Muscle of leg (tissue), 11 donors: Measurements from ENCODE around the gene POLE2. TPM values are rescaled to one million over a fixed set of nuclear protein-coding genes. Genes with fewer than 3 reads are reported as not detected.

ENCODE experiments used
- DNase-seq: peaks from one replicate; pipeline ENCODE4 v3.0.0; 2013
- H3K27ac ChIP-seq: one replicate; pipeline ENCODE4 v1.5.1; 2013; ENCODE audit warnings: mild to moderate bottlenecking, low read length, control low read depth
- H3K27me3 ChIP-seq: one replicate; pipeline ENCODE4 v1.6.1; 2013; ENCODE audit warnings: low read length; ENCODE audit not compliant: control insufficient read depth, insufficient read depth
- H3K36me3 ChIP-seq: one replicate; pipeline ENCODE4 v1.6.1; 2013; ENCODE audit warnings: low read length; ENCODE audit not compliant: control insufficient read depth, insufficient read depth
- H3K4me1 ChIP-seq: one replicate; pipeline ENCODE4 v1.6.1; 2013; ENCODE audit warnings: low read length; ENCODE audit not compliant: control insufficient read depth, insufficient read depth
- H3K4me3 ChIP-seq: one replicate; pipeline ENCODE4 v1.5.1; 2013; ENCODE audit warnings: low read length, control low read depth
- H3K9me3 ChIP-seq: replicated peaks from 2 replicates; pipeline ENCODE4 v1.6.1; 2013; ENCODE audit warnings: low read depth, low read length; ENCODE audit not compliant: control insufficient read depth
- WGBS: methylation state at CpG from one replicate; pipeline ENCODE4 v1.1.5; 2013; ENCODE audit warnings: missing lambda C conversion rate; ENCODE audit not compliant: insufficient coverage; 5-methylcytosine and 5-hydroxymethylcytosine counted together
- polyA plus RNA-seq, 8 donors: library from polyadenylated mRNA; unstranded; fragments of 120-200 nt; gene quantifications; one replicate each; pipeline versions ENCODE4 v1.2.1 to v1.2.3, GENCODE V29; 2013; ENCODE audit warnings: inconsistent platforms in 1 of 8, low replicate concordance in 1 of 8; ENCODE audit not compliant: insufficient read length in 8 of 8, insufficient read depth in 1 of 8
- total RNA-seq: library from RNA; stranded (reverse); fragments of 120-200 nt; gene quantifications from one replicate; pipeline ENCODE4 v1.2.4, GENCODE V29; 2013

Gene POLE2
- total and polyA plus RNA-seq, 9 donors: 5.7 to 11.4 (median 8.9) TPM

- no peaks in the 10 kb centered on the region for H3K9me3 ChIP-seq
- peak; percentile 90 for DNase-seq
- peak within 1 kb of the TSS; percentile 98 for H3K27ac ChIP-seq
- H3K4me3 ChIP-seq: peak within 1 kb of the TSS; percentile 84
- H3K36me3 ChIP-seq: peaks cover 13% of the 10 kb centered on the region
- WGBS: under 1% methylated on average over 72 of the region's 80 CpGs
- peaks cover 7% of the 10 kb centered on the region for H3K4me1 ChIP-seq
- H3K27me3 ChIP-seq: no peaks in the 10 kb centered on the region
Measured at GRCh38 chr14:49634547-49635334, 53.3 kb downstream of the POLE2 start, which contains the start of gene DNAAF2. Gene DNAAF2 (minus strand): TSS chr14:49635244. CDS start chr14:49635149, 95 bp downstream.

- DNase-seq: peak; percentile 98
- Histone ChIP-seq H3K27me3 (no peaks in the 10 kb centered on the region), H3K36me3 (peaks cover 7% of the 10 kb centered on the region), H3K27ac (peak overlapping the region; percentile 98), H3K9me3 (no peaks in the 10 kb centered on the region), H3K4me1 (peaks cover 7% of the 10 kb centered on the region), H3K4me3 (peak overlapping the region; percentile 84)
- under 1% methylated on average over 92 of the region's 101 CpGs for WGBS
Measured at GRCh38 chr14:49633640-49634546, 54.1 kb downstream of the POLE2 start.

- H3K27ac ChIP-seq: peak overlapping the region; percentile 7
- DNase-seq: no peak
- no peaks in the 10 kb centered on the region for H3K27me3 ChIP-seq
- WGBS: no CpG with 5 or more reads among the region's 6 CpGs
- peaks cover 19% of the 10 kb centered on the region for H3K36me3 ChIP-seq
- H3K4me3 ChIP-seq: no peak overlapping the region
- no peaks in the 10 kb centered on the region for H3K9me3 ChIP-seq
- H3K4me1 ChIP-seq: peaks cover 13% of the 10 kb centered on the region
Measured at GRCh38 chr14:49623941-49624839, 63.8 kb downstream of the POLE2 start.

GRCh38 chr14:49623387-49623786 is 64.6 kb downstream of the POLE2 start:
- H3K4me3 ChIP-seq: no peak overlapping the region
- H3K36me3 ChIP-seq: peaks cover 19% of the 10 kb centered on the region
- WGBS: no CpG with 5 or more reads among the region's 3 CpGs
- no peaks in the 10 kb centered on the region for H3K27me3 ChIP-seq
- H3K9me3 ChIP-seq: no peaks in the 10 kb centered on the region
- H3K27ac ChIP-seq: no peak overlapping the region
- H3K4me1 ChIP-seq: peaks cover 13% of the 10 kb centered on the region
- no peak for DNase-seq

- Histone ChIP-seq H3K4me3 (peak overlapping the region; percentile 74), H3K36me3 (peaks cover 30% of the 10 kb centered on the region), H3K9me3 (no peaks in the 10 kb centered on the region), H3K27me3 (no peaks in the 10 kb centered on the region), H3K4me1 (peaks cover 13% of the 10 kb centered on the region), H3K27ac (no peak overlapping the region)
- DNase-seq: no peak
- WGBS: 59% methylated on average over 3 of the region's 3 CpGs
Measured at GRCh38 chr14:49622022-49622607, 65.9 kb downstream of the POLE2 start.

- WGBS: under 1% methylated on average over 62 of the region's 65 CpGs
- H3K27me3 ChIP-seq: no peaks in the 10 kb centered on the region
- peaks cover 13% of the 10 kb centered on the region for H3K4me1 ChIP-seq
- H3K9me3 ChIP-seq: no peaks in the 10 kb centered on the region
- H3K4me3 ChIP-seq: peak overlapping the region; percentile 74
- peaks cover 30% of the 10 kb centered on the region for H3K36me3 ChIP-seq
- DNase-seq: peak; percentile 85
- H3K27ac ChIP-seq: peak overlapping the region; percentile 99
Measured at GRCh38 chr14:49621114-49621881, 66.7 kb downstream of the POLE2 start.

GRCh38 chr14:49620182-49621113 is 67.6 kb downstream of the POLE2 start, which contains the start of the genes MGAT2 and RPL36AL:
Gene MGAT2 (plus strand): TSS chr14:49620799. CDS start chr14:49621269, 470 bp downstream.
Gene RPL36AL (minus strand): TSS chr14:49620626. CDS start chr14:49619104, 1,522 bp downstream.
- Histone ChIP-seq H3K4me1 (peaks cover 13% of the 10 kb centered on the region), H3K36me3 (peaks cover 26% of the 10 kb centered on the region), H3K9me3 (no peaks in the 10 kb centered on the region), H3K27me3 (no peaks in the 10 kb centered on the region), H3K4me3 (peak within 1 kb of the TSS; percentile 74), H3K27ac (peak within 1 kb of the TSS; percentile 99)
- peak; percentile 100 for DNase-seq
- under 1% methylated on average over 85 of the region's 85 CpGs for WGBS

GRCh38 chr14:49619730-49620129 is 68.3 kb downstream of the POLE2 start:
- Histone ChIP-seq H3K9me3 (no peaks in the 10 kb centered on the region), H3K27ac (peak overlapping the region; percentile 99), H3K27me3 (no peaks in the 10 kb centered on the region), H3K36me3 (peaks cover 26% of the 10 kb centered on the region), H3K4me3 (peak overlapping the region; percentile 74), H3K4me1 (peaks cover 13% of the 10 kb centered on the region)
- DNase-seq: no peak
- 0% methylated on average over 2 of the region's 11 CpGs for WGBS
